Breast epithelium (tissue), 3 donors: ENCODE data around the gene SORCS3.

Experiments used
- POLR2AphosphoS5 ChIP-seq, 3 donors: sonication (generic); formaldehyde crosslinking; IDR thresholded peaks; one replicate each; pipeline ENCODE4 v1.6.1; 2017; ENCODE audit warnings: antibody characterized with exemption in 3 of 3
- TF ChIP-seq, protein P1 (sequence below), 3 donors: fragments of 450-650 bp; IDR thresholded peaks; one replicate each; pipeline ENCODE4 v1.5.1; 2016 to 2017; ENCODE audit warnings: antibody characterized with exemption in 3 of 3, mild to moderate bottlenecking in 3 of 3, moderate library complexity in 3 of 3

DNA sequence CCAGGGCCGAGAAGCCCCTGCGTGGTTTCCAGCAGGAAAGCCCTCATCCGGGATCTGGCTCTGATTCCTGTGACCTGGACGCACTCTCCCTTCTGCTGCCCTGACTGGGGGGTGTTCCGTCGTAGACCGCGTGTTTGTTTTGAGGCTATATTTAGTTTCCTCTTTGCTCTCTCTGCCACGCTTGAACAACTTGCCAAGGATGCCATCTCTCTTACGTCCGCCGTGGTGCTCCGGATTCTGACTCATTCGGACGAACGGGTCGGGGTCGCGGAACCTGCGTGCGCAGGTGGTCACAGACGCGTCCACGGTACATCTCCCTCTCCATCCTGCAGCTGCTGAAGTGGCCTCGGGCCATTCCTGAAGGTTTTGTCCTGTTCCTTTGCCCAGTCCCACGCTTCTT is 10.4 kb upstream of the SORCS3 start:
- TF ChIP-seq, protein P1, sequence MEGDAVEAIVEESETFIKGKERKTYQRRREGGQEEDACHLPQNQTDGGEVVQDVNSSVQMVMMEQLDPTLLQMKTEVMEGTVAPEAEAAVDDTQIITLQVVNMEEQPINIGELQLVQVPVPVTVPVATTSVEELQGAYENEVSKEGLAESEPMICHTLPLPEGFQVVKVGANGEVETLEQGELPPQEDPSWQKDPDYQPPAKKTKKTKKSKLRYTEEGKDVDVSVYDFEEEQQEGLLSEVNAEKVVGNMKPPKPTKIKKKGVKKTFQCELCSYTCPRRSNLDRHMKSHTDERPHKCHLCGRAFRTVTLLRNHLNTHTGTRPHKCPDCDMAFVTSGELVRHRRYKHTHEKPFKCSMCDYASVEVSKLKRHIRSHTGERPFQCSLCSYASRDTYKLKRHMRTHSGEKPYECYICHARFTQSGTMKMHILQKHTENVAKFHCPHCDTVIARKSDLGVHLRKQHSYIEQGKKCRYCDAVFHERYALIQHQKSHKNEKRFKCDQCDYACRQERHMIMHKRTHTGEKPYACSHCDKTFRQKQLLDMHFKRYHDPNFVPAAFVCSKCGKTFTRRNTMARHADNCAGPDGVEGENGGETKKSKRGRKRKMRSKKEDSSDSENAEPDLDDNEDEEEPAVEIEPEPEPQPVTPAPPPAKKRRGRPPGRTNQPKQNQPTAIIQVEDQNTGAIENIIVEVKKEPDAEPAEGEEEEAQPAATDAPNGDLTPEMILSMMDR (IDR thresholded peaks at IDR 0.05): no peak
- no peak for TF ChIP-seq POLR2AphosphoS5 (IDR thresholded peaks at IDR 0.05)
